GM12878 (cell line): ENCODE results near the gene COL9A3. TPM values are rescaled to one million over a fixed set of nuclear protein-coding genes. Genes with fewer than 3 reads are reported as not detected.

Experiments
- ATAC-seq: fragments of 200-7000 bp; cut with Tn5 transposase; 3 replicates; pipeline ENCODE4 v1.9.1; 2020; ENCODE audit warnings: mild to moderate bottlenecking, moderate library complexity
- BruUV-seq: library from RNA; stranded (reverse); fragments of 400-500 nt; replicated peaks from 2 replicates; lab custom pipeline; 2021; lab: Mats Ljungman, UMichigan
- CTCF ChIA-PET: fragments of 300-600 bp; sonication (Branson Sonifier 250); formaldehyde crosslinking; extraction: SDS; loops from one replicate; lab custom pipeline; 2021; ENCODE audit warnings: inconsistent platforms; lab: Yijun Ruan, JAX
- POLR2A ChIA-PET: fragments of 350-600 bp; formaldehyde crosslinking; extraction: SDS; loops from one replicate; lab custom pipeline; 2021; ENCODE audit warnings: inconsistent platforms; lab: Charles Lee
- RAD21 ChIA-PET: fragments of 300-600 bp; sonication (Branson Sonifier 250); formaldehyde crosslinking; loops from one replicate; lab custom pipeline; 2023; ENCODE audit warnings: antibody characterized with exemption; ENCODE audit not compliant: unreplicated experiment; lab: Charles Lee
- SMC1A ChIA-PET: fragments of 300-600 bp; sonication (Branson Sonifier 250); formaldehyde crosslinking; loops from one replicate; lab custom pipeline; 2023; ENCODE audit not compliant: unreplicated experiment, uncharacterized antibody; lab: Charles Lee
- DNase-seq: peaks from one replicate; pipeline ENCODE4 v3.0.0-alpha.2; 2011; ENCODE audit warnings: low read depth, low spot score
- FAIRE-seq: peaks from 3 replicates; lab custom pipeline; 2011; peaks lifted over from hg19 to GRCh38; lab: Jason Lieb, UNC
- H2AFZ ChIP-seq: 2 replicates; pipeline ENCODE4 v1.6.0; 2011; ENCODE audit warnings: low read depth, low read length, control low read depth; ENCODE audit not compliant: control insufficient read depth
- H3K27ac ChIP-seq: 2 replicates; pipeline ENCODE4 v1.5.1; 2011; ENCODE audit warnings: control low read depth; ENCODE audit not compliant: control insufficient read depth, insufficient read depth
- H3K27me3 ChIP-seq, 2 experiments: replicated peaks in 1 of 2; 2 replicates each; pipeline versions ENCODE4 v1.6.0 to v1.6.1; 2011; ENCODE audit warnings: low read length in 1 of 2; ENCODE audit not compliant: control insufficient read depth in 2 of 2, insufficient read depth in 2 of 2
- H3K36me3 ChIP-seq, 2 experiments: 2 replicates each; pipeline ENCODE4 v1.5.1; 2011; ENCODE audit warnings: low read length in 1 of 2; ENCODE audit not compliant: control insufficient read depth in 2 of 2, insufficient read depth in 2 of 2
- H3K4me1 ChIP-seq: 2 replicates; pipeline ENCODE4 v1.6.1; 2011; ENCODE audit warnings: mild to moderate bottlenecking, low read length, moderate library complexity, mixed read lengths; ENCODE audit not compliant: control insufficient read depth, insufficient read depth
- H3K4me2 ChIP-seq: 2 replicates; pipeline ENCODE4 v1.6.0; 2011; ENCODE audit warnings: control low read depth; ENCODE audit not compliant: control insufficient read depth, insufficient read depth
- H3K4me3 ChIP-seq: fragments of 200-600 bp; sonication (generic); 2 replicates; pipeline ENCODE4 v1.5.1; 2016
- H3K79me2 ChIP-seq: 2 replicates; pipeline ENCODE4 v1.6.0; 2011; ENCODE audit warnings: low read length; ENCODE audit not compliant: control insufficient read depth, insufficient read depth
- H3K9ac ChIP-seq: 2 replicates; pipeline ENCODE4 v1.8.0; 2011; ENCODE audit warnings: low read length, control low read depth, mixed read lengths; ENCODE audit not compliant: control insufficient read depth, insufficient read depth
- H3K9me3 ChIP-seq: replicated peaks from 3 replicates; pipeline ENCODE4 v1.5.1; 2011; ENCODE audit warnings: mild to moderate bottlenecking, low read length; ENCODE audit not compliant: control insufficient read depth, insufficient read depth
- H4K20me1 ChIP-seq: 2 replicates; pipeline ENCODE4 v1.6.0; 2011; ENCODE audit not compliant: control insufficient read depth, insufficient read depth
- CTCF ChIP-seq, 3 experiments: IDR thresholded peaks in 2 of 3; conservative IDR thresholded peaks in 1 of 3; 2 replicates each; pipeline ENCODE4 v1.5.1; 2011; ENCODE audit warnings: low read depth in 3 of 3, low read length in 3 of 3, mild to moderate bottlenecking in 3 of 3, control low read depth in 2 of 3, moderate library complexity in 2 of 3, inconsistent platforms in 1 of 3, mixed read lengths in 1 of 3; ENCODE audit not compliant: control insufficient read depth in 2 of 3, insufficient read depth in 1 of 3; ENCODE audit errors: extremely low read depth in 1 of 3
- HDGF ChIP-seq: fragments of 450-650 bp; IDR thresholded peaks from 2 replicates; pipeline ENCODE4 v1.6.1; 2016; ENCODE audit warnings: antibody characterized with exemption
- KLF5 ChIP-seq: fragments of 450-650 bp; IDR thresholded peaks from 2 replicates; pipeline ENCODE4 v1.6.1; 2014; ENCODE audit warnings: mild to moderate bottlenecking; ENCODE audit not compliant: partially characterized antibody
- MYC ChIP-seq: IDR thresholded peaks from 2 replicates; pipeline ENCODE4 v1.6.1; 2011; ENCODE audit warnings: mild to moderate bottlenecking, low read length, moderate library complexity, inconsistent platforms; ENCODE audit not compliant: insufficient read depth, insufficient replicate concordance, insufficient read length, severe bottlenecking
- NFXL1 ChIP-seq: fragments of 450-650 bp; IDR thresholded peaks from 2 replicates; pipeline ENCODE4 v1.6.1; 2017; ENCODE audit warnings: antibody characterized with exemption, mild to moderate bottlenecking, borderline replicate concordance
- POLR2A ChIP-seq: IDR thresholded peaks from 2 replicates; pipeline ENCODE4 v1.6.1; 2011; ENCODE audit warnings: low read depth, mild to moderate bottlenecking, low read length
- POU2F2 ChIP-seq: IDR thresholded peaks from 3 replicates; pipeline ENCODE4 v1.6.1; 2011; ENCODE audit warnings: low read depth, mild to moderate bottlenecking, low read length, borderline replicate concordance
- SIN3A ChIP-seq: IDR thresholded peaks from 2 replicates; pipeline ENCODE4 v1.6.1; 2012; ENCODE audit warnings: low read depth, low read length, improper control_type of control experiment
- SP1 ChIP-seq: IDR thresholded peaks from one replicate; pipeline ENCODE4 v1.6.1; 2011; ENCODE audit warnings: low read depth, low read length
- SPI1 ChIP-seq: IDR thresholded peaks from 2 replicates; pipeline ENCODE4 v1.6.1; 2011; ENCODE audit warnings: low read depth, mild to moderate bottlenecking, low read length, moderate library complexity, borderline replicate concordance; ENCODE audit not compliant: insufficient read depth
- STAT1 ChIP-seq: fragments of 450-650 bp; conservative IDR thresholded peaks from 2 replicates; pipeline ENCODE4 v1.6.1; 2014; ENCODE audit warnings: antibody characterized with exemption, mild to moderate bottlenecking
- ZNF592 ChIP-seq: fragments of 450-650 bp; IDR thresholded peaks from 2 replicates; pipeline ENCODE4 v1.6.1; 2017; ENCODE audit warnings: mild to moderate bottlenecking, moderate library complexity
- WGBS: methylation state at CpG from one replicate; pipeline ENCODE4 v1.1.6; 2016; ENCODE audit warnings: low lambda C conversion rate; ENCODE audit not compliant: insufficient replicate concordance, insufficient coverage; ENCODE audit errors: missing lambda C conversion rate; 5-methylcytosine and 5-hydroxymethylcytosine counted together
- in situ Hi-C: fragments of 300-500 bp; cut with MboI; formaldehyde crosslinking; loops from 9 replicates; pipeline ENCODE4 v1.14.3; 2018; ENCODE audit warnings: mixed read lengths
- intact Hi-C: fragments of 100-400 bp; cut with micrococcal nuclease; formaldehyde crosslinking; loops from one replicate; pipeline ENCODE4 v1.14.2; 2022; ENCODE audit not compliant: unreplicated experiment
- polyA plus RNA-seq, 11 experiments: library from polyadenylated mRNA; depleted of rRNA in 4 of 11; unstranded in 6 of 11; stranded (reverse) in 5 of 11; fragments of >200 nt; fragmentation: Nextera tagmentation in 4 of 11; fragmentation: Illumina TruSeq in 1 of 11; extraction: Ambion mirVana in 4 of 11; extraction: Trizol in 1 of 11; gene quantifications; 1 replicate in 1 of 11; 2 replicates in 10 of 11; pipeline versions ENCODE4 v1.2.1 to v1.2.3, GENCODE V29; 2011 to 2016; ENCODE audit warnings: inconsistent platforms in 2 of 11, missing spikeins in 2 of 11, low read depth in 1 of 11
- total RNA-seq, 4 experiments: library from RNA; depleted of rRNA in 3 of 4; stranded (reverse); fragments of >200 nt in 3 of 4; fragmentation: Illumina TruSeq in 1 of 4; extraction: Trizol in 1 of 4; gene quantifications; 2 replicates each; pipeline versions ENCODE4 v1.2.1 to v1.2.3, GENCODE V29; 2013 to 2021
- TF ChIP-seq, protein P1 (sequence below): fragments of 450-650 bp; formaldehyde crosslinking; IDR thresholded peaks from 2 replicates; pipeline ENCODE4 v1.4.0; 2020; ENCODE audit warnings: mild to moderate bottlenecking, moderate library complexity
- TF ChIP-seq, protein P2 (sequence below): IDR thresholded peaks from 2 replicates; pipeline ENCODE4 v1.6.1; 2011; ENCODE audit warnings: borderline replicate concordance, low read depth, mild to moderate bottlenecking, moderate library complexity, mixed read lengths, low read length; ENCODE audit not compliant: insufficient read depth; ENCODE audit errors: extremely low read length

COL9A3 gene
- total and polyA plus RNA-seq, 10 of the 15 experiments (the other 5 are each of a cell fraction or from before 2014, with no cell fraction given), result 0.09 to 1.7 (median 0.63) TPM; not detected in 1

DNA sequence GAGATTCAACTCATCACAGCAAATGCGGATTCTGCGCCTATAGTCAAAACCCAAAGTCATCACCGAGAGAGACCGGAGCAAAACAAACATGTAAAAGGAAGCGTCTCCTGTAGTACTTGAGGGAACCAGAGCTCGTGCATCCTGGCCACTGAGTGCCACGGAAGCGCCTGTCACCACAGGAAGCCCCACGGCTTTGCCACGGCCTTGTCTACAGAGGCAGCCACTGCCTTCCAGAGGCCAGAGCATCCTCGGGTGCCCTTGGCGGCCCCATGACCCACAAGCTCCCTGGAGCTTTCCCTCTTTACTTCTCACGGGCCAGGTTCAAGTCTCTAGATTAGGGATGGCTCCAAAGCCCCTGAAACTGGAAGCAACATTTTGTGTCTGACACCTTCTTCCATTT lies 37.3 kb downstream of the COL9A3 start:
- intact Hi-C loops, result no loop called here
- no TSS peak for BruUV-seq
- FAIRE-seq (no peak), ATAC-seq (no peak), DNase-seq (no peak)
- Histone ChIP-seq H3K4me1 (no peaks in the 10 kb centered on the region; the same call in 1 of the 2 replicates), H4K20me1 (no peaks in the 10 kb centered on the region), H3K27me3 (no peaks in the 10 kb centered on the region; a peak in 1 of 4 replicates), H2AFZ (no peak overlapping the region), H3K36me3 (no peaks in the 10 kb centered on the region), H3K27ac (no peak overlapping the region), H3K4me2 (no peak overlapping the region), H3K79me2 (no peaks in the 10 kb centered on the region), H3K4me3 (no peak overlapping the region), H3K9me3 (no peaks in the 10 kb centered on the region), H3K9ac (no peak overlapping the region)
- CTCF ChIA-PET, result interaction anchor here (0.6 kb wide), 1 partner anchor 216 kb away, joined by 3 read pairs; no protein-coding TSS in a partner anchor
- in situ Hi-C loops, result no loop called here
- WGBS, result 95% methylated on average over 13 of the region's 13 CpGs
- POLR2A ChIA-PET, result no interaction called here
- SMC1A ChIA-PET, result no interaction called here
- RAD21 ChIA-PET, result no interaction called here
- TF ChIP-seq HDGF, result no peak
- no peak for TF ChIP-seq STAT1
- TF ChIP-seq NFXL1, result no peak
- no peak for TF ChIP-seq SIN3A
- TF ChIP-seq SPI1, result no peak
- TF ChIP-seq MYC, result no peak
- TF ChIP-seq, protein P1, sequence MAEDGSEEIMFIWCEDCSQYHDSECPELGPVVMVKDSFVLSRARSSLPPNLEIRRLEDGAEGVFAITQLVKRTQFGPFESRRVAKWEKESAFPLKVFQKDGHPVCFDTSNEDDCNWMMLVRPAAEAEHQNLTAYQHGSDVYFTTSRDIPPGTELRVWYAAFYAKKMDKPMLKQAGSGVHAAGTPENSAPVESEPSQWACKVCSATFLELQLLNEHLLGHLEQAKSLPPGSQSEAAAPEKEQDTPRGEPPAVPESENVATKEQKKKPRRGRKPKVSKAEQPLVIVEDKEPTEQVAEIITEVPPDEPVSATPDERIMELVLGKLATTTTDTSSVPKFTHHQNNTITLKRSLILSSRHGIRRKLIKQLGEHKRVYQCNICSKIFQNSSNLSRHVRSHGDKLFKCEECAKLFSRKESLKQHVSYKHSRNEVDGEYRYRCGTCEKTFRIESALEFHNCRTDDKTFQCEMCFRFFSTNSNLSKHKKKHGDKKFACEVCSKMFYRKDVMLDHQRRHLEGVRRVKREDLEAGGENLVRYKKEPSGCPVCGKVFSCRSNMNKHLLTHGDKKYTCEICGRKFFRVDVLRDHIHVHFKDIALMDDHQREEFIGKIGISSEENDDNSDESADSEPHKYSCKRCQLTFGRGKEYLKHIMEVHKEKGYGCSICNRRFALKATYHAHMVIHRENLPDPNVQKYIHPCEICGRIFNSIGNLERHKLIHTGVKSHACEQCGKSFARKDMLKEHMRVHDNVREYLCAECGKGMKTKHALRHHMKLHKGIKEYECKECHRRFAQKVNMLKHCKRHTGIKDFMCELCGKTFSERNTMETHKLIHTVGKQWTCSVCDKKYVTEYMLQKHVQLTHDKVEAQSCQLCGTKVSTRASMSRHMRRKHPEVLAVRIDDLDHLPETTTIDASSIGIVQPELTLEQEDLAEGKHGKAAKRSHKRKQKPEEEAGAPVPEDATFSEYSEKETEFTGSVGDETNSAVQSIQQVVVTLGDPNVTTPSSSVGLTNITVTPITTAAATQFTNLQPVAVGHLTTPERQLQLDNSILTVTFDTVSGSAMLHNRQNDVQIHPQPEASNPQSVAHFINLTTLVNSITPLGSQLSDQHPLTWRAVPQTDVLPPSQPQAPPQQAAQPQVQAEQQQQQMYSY (CRISPR knock-in tag), result no peak
- no peak for TF ChIP-seq ZNF592
- TF ChIP-seq SP1, result no peak
- no peak for TF ChIP-seq POLR2A
- TF ChIP-seq, protein P2, sequence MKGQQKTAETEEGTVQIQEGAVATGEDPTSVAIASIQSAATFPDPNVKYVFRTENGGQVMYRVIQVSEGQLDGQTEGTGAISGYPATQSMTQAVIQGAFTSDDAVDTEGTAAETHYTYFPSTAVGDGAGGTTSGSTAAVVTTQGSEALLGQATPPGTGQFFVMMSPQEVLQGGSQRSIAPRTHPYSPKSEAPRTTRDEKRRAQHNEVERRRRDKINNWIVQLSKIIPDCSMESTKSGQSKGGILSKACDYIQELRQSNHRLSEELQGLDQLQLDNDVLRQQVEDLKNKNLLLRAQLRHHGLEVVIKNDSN, result no peak
- no peak for TF ChIP-seq POU2F2
- TF ChIP-seq KLF5, result no peak
- no peak for TF ChIP-seq CTCF (IDR thresholded peaks at IDR 0.05 in 2 of 3, conservative IDR thresholded peaks at IDR 0.05 in 1 of 3; ENCODE audit: control insufficient read depth in 2 of 3, extremely low read depth in 1 of 3, insufficient read depth in 1 of 3, low read depth in 3 of 3, low read length in 3 of 3)
